ENCODE measurements around the gene WASL.

DNA sequence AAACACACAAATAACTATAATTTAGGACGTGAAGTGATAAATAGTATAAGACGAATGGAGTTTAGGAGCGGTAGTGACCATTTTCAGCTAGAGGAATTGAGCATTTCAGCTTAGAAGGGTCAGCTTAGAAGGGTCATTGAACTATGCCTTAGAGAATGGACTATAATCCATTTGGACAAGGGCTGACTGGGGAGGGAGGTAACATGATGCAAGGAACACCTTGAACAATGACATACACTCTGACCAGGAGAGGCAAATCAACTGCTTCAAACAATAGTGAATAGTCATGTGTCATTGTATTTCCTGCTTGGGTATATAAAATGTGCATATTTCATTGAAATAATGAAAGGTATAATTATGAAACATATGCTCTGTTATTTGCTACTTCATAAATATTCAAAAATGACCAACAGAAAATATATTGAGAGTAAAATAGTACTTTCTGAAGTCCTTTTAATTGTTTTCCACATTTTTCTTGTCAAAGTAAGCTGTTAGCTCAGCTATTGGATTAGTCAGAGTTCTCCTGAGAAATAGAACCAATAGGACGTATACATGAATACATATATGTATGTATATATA lies 40.5 kb upstream of the WASL start:
- TF ChIP-seq POLR2A (IDR thresholded peaks at IDR 0.05) (no peak), POLR2AphosphoS5 (IDR thresholded peaks at IDR 0.05) (no peak)
- TF ChIP-seq, protein P1, sequence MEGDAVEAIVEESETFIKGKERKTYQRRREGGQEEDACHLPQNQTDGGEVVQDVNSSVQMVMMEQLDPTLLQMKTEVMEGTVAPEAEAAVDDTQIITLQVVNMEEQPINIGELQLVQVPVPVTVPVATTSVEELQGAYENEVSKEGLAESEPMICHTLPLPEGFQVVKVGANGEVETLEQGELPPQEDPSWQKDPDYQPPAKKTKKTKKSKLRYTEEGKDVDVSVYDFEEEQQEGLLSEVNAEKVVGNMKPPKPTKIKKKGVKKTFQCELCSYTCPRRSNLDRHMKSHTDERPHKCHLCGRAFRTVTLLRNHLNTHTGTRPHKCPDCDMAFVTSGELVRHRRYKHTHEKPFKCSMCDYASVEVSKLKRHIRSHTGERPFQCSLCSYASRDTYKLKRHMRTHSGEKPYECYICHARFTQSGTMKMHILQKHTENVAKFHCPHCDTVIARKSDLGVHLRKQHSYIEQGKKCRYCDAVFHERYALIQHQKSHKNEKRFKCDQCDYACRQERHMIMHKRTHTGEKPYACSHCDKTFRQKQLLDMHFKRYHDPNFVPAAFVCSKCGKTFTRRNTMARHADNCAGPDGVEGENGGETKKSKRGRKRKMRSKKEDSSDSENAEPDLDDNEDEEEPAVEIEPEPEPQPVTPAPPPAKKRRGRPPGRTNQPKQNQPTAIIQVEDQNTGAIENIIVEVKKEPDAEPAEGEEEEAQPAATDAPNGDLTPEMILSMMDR (IDR thresholded peaks at IDR 0.05) = no peak

Data from breast epithelium (tissue), 3 donors.